Neural progenitor cell (in vitro differentiated cells): ENCODE measurements around the gene ADGRG1. TPM values are rescaled to one million over a fixed set of nuclear protein-coding genes. Genes with fewer than 3 reads are reported as not detected.

Source experiments
- DNase-seq: peaks from one replicate; pipeline ENCODE4 v3.0.0-alpha.2; 2016; ENCODE audit warnings: low spot score
- H2AFZ ChIP-seq: fragments of 200-600 bp; sonication (generic); replicated peaks from 2 replicates; pipeline ENCODE4 v1.6.1; 2016; ENCODE audit warnings: antibody characterized with exemption
- H3F3A ChIP-seq: fragments of 200-600 bp; sonication (generic); 2 replicates; pipeline ENCODE4 v1.6.1; 2016; ENCODE audit warnings: antibody characterized with exemption, low read depth
- H3K27ac ChIP-seq: fragments of 200-600 bp; sonication (generic); 2 replicates; pipeline ENCODE4 v1.5.1; 2016; ENCODE audit warnings: mild to moderate bottlenecking
- H3K27me3 ChIP-seq: fragments of 200-600 bp; sonication (generic); 2 replicates; pipeline ENCODE4 v1.6.1; 2016; ENCODE audit warnings: mild to moderate bottlenecking, moderate library complexity
- H3K36me3 ChIP-seq: fragments of 200-600 bp; sonication (generic); 2 replicates; pipeline ENCODE4 v1.5.1; 2016
- H3K4me1 ChIP-seq: fragments of 200-600 bp; sonication (generic); 2 replicates; pipeline ENCODE4 v1.6.1; 2016; ENCODE audit warnings: mixed run types
- H3K4me2 ChIP-seq: fragments of 200-600 bp; sonication (generic); 2 replicates; pipeline ENCODE4 v1.6.1; 2016
- H3K4me3 ChIP-seq: fragments of 200-600 bp; sonication (generic); 2 replicates; pipeline ENCODE4 v1.5.1; 2016
- H3K79me2 ChIP-seq: fragments of 200-600 bp; sonication (generic); 2 replicates; pipeline ENCODE4 v1.6.1; 2016; ENCODE audit warnings: low read depth
- H3K9ac ChIP-seq: fragments of 200-600 bp; sonication (generic); 2 replicates; pipeline ENCODE4 v1.6.1; 2016
- H3K9me3 ChIP-seq: fragments of 200-600 bp; sonication (generic); 2 replicates; pipeline ENCODE4 v1.5.1; 2016; ENCODE audit warnings: low read depth
- H4K20me1 ChIP-seq: fragments of 200-600 bp; sonication (generic); 2 replicates; pipeline ENCODE4 v1.6.1; 2016; ENCODE audit warnings: low read depth
- H3K27ac Mint-ChIP-seq: 3 replicates; pipeline ENCODE4 v1.8.0; 2021; ENCODE audit warnings: mixed read lengths
- H3K27me3 Mint-ChIP-seq: 2 replicates; pipeline ENCODE4 v1.8.0; 2022; ENCODE audit warnings: low read depth, mild to moderate bottlenecking, inconsistent platforms, moderate library complexity, mixed read lengths; ENCODE audit not compliant: insufficient read depth
- H3K36me3 Mint-ChIP-seq: 3 replicates; pipeline ENCODE4 v1.8.0; 2021; ENCODE audit warnings: mixed read lengths
- H3K4me1 Mint-ChIP-seq: 3 replicates; pipeline ENCODE4 v1.8.0; 2021; ENCODE audit warnings: mixed read lengths
- H3K4me3 Mint-ChIP-seq: 3 replicates; pipeline ENCODE4 v1.8.0; 2021; ENCODE audit warnings: mild to moderate bottlenecking, moderate library complexity, mixed read lengths
- H3K9me3 Mint-ChIP-seq: 3 replicates; pipeline ENCODE4 v1.8.0; 2020; ENCODE audit warnings: mixed read lengths
- CTCF ChIP-seq: fragments of 200-600 bp; sonication (generic); IDR thresholded peaks from 2 replicates; pipeline ENCODE4 v1.5.1; 2017; ENCODE audit warnings: antibody characterized with exemption, mild to moderate bottlenecking
- EZH2 ChIP-seq: fragments of 200-600 bp; sonication (generic); IDR thresholded peaks from 2 replicates; pipeline ENCODE4 v1.6.1; 2017; ENCODE audit warnings: antibody characterized with exemption, mild to moderate bottlenecking, moderate library complexity
- EZH2phosphoT487 ChIP-seq: fragments of 200-600 bp; sonication (generic); IDR thresholded peaks from 2 replicates; pipeline ENCODE4 v1.6.1; 2017; ENCODE audit warnings: antibody characterized with exemption
- total RNA-seq: library from RNA; depleted of rRNA; stranded (reverse); fragments of >200 nt; gene quantifications from 2 replicates; pipeline ENCODE4 v1.2.3, GENCODE V29; 2015; ENCODE audit warnings: low replicate concordance

The ADGRG1 gene
- total RNA-seq, 1 donor from 2014 or later: 8.0 TPM

GRCh38 chr16:57661936-57662906 is 33.8 kb downstream of the ADGRG1 start:
- H3K4me1 Mint-ChIP-seq: no peaks in the 10 kb centered on the region
- no peaks in the 10 kb centered on the region for H3K9me3 Mint-ChIP-seq
- Histone ChIP-seq H2AFZ (no peak overlapping the region), H4K20me1 (no peaks in the 10 kb centered on the region), H3K9me3 (no peaks in the 10 kb centered on the region), H3K4me2 (no peak overlapping the region), H3K27ac (no peak overlapping the region), H3K27me3 (no peaks in the 10 kb centered on the region), H3K9ac (no peak overlapping the region), H3F3A (no peaks in the 10 kb centered on the region), H3K4me3 (no peak overlapping the region), H3K36me3 (no peaks in the 10 kb centered on the region), H3K4me1 (no peaks in the 10 kb centered on the region), H3K79me2 (no peaks in the 10 kb centered on the region)
- DNase-seq: no peak
- H3K4me3 Mint-ChIP-seq: no peak overlapping the region
- TF ChIP-seq EZH2: no peak
- TF ChIP-seq EZH2phosphoT487: no peak
- no peak for TF ChIP-seq CTCF
- peaks cover 10% of the 10 kb centered on the region for H3K27me3 Mint-ChIP-seq
- H3K36me3 Mint-ChIP-seq: peaks cover 4% of the 10 kb centered on the region
- H3K27ac Mint-ChIP-seq: no peak overlapping the region

GRCh38 chr16:57663436-57663835 is 35.0 kb downstream of the ADGRG1 start:
- no peaks in the 10 kb centered on the region for H3K9me3 Mint-ChIP-seq
- TF ChIP-seq EZH2: no peak
- Histone ChIP-seq H3K9ac (no peak overlapping the region), H3K36me3 (no peaks in the 10 kb centered on the region), H3K27me3 (no peaks in the 10 kb centered on the region), H3K9me3 (no peaks in the 10 kb centered on the region), H3F3A (no peaks in the 10 kb centered on the region), H2AFZ (no peak overlapping the region), H3K79me2 (no peaks in the 10 kb centered on the region), H3K27ac (no peak overlapping the region), H3K4me1 (no peaks in the 10 kb centered on the region), H4K20me1 (no peaks in the 10 kb centered on the region), H3K4me3 (no peak overlapping the region), H3K4me2 (no peak overlapping the region)
- no peak for DNase-seq
- no peak overlapping the region for H3K27ac Mint-ChIP-seq
- no peak overlapping the region for H3K4me3 Mint-ChIP-seq
- no peaks in the 10 kb centered on the region for H3K4me1 Mint-ChIP-seq
- peaks cover 4% of the 10 kb centered on the region for H3K36me3 Mint-ChIP-seq
- peaks cover 10% of the 10 kb centered on the region for H3K27me3 Mint-ChIP-seq

- no peaks in the 10 kb centered on the region for H3K9me3 Mint-ChIP-seq
Observed at GRCh38 chr16:57663917-57664661, 35.7 kb downstream of the ADGRG1 start.

More at GRCh38 chr16:57663917-57664661, 35.7 kb downstream of the ADGRG1 start:
- no peaks in the 10 kb centered on the region for H3K4me1 Mint-ChIP-seq
- H3K27me3 Mint-ChIP-seq: peaks cover 13% of the 10 kb centered on the region
- Histone ChIP-seq H3K9ac (no peak overlapping the region), H2AFZ (no peak overlapping the region), H3K36me3 (no peaks in the 10 kb centered on the region), H4K20me1 (no peaks in the 10 kb centered on the region), H3K4me1 (no peaks in the 10 kb centered on the region), H3K4me2 (no peak overlapping the region), H3K4me3 (no peak overlapping the region), H3K9me3 (no peaks in the 10 kb centered on the region), H3K27me3 (no peaks in the 10 kb centered on the region), H3F3A (no peaks in the 10 kb centered on the region), H3K27ac (no peak overlapping the region), H3K79me2 (no peaks in the 10 kb centered on the region)
- peaks cover 4% of the 10 kb centered on the region for H3K36me3 Mint-ChIP-seq
- H3K27ac Mint-ChIP-seq: peak overlapping the region; percentile 50
- H3K4me3 Mint-ChIP-seq: no peak overlapping the region
- no peak for DNase-seq
- TF ChIP-seq CTCF (no peak), EZH2 (no peak), EZH2phosphoT487 (no peak)
